Natural killer cell (primary cell): ENCODE data around the gene TCF19. TPM values are rescaled to one million over a fixed set of nuclear protein-coding genes. Genes with fewer than 3 reads are reported as not detected.
"Not testable (repeated sequence)": the region's sequence is repeated elsewhere in the genome, so short reads cannot be mapped to it uniquely, and the experiment has no call there.

Source experiments
- ATAC-seq, 3 donors: fragments of 150-1000 bp in 2 of 3; fragments of 200-7000 bp in 1 of 3; cut with Tn5 transposase; 1 replicate in 1 of 3; 2 replicates in 2 of 3; pipeline ENCODE4 v1.10.0; 2021; ENCODE audit warnings: mild to moderate bottlenecking in 2 of 3, moderate library complexity in 2 of 3
- DNase-seq, 2 donors: peaks; one replicate each; pipeline versions ENCODE4 v3.0.0 to v3.0.0-alpha.2; 2013 to 2021; ENCODE audit warnings: mixed read lengths in 1 of 2
- H3K27ac ChIP-seq: one replicate; pipeline ENCODE4 v1.5.1; 2013; ENCODE audit warnings: mild to moderate bottlenecking, low read length
- H3K27me3 ChIP-seq: one replicate; pipeline ENCODE4 v1.6.1; 2013; ENCODE audit warnings: low read length; ENCODE audit not compliant: control insufficient read depth, insufficient read depth
- H3K36me3 ChIP-seq: one replicate; pipeline ENCODE4 v1.6.1; 2013; ENCODE audit warnings: low read length; ENCODE audit not compliant: control insufficient read depth, insufficient read depth
- H3K4me1 ChIP-seq: one replicate; pipeline ENCODE4 v1.6.1; 2013; ENCODE audit warnings: low read length; ENCODE audit not compliant: control insufficient read depth, insufficient read depth
- H3K4me3 ChIP-seq: one replicate; pipeline ENCODE4 v1.5.1; 2013; ENCODE audit warnings: low read length
- H3K9me3 ChIP-seq: one replicate; pipeline ENCODE4 v1.6.1; 2013; ENCODE audit warnings: low read length; ENCODE audit not compliant: control insufficient read depth, insufficient read depth
- H3K27ac Mint-ChIP-seq, 2 donors: one replicate each; pipeline ENCODE4 v1.8.0; 2022; ENCODE audit warnings: mild to moderate bottlenecking in 2 of 2, mixed read lengths in 2 of 2, moderate library complexity in 1 of 2
- H3K27me3 Mint-ChIP-seq, 2 donors: one replicate each; pipeline ENCODE4 v1.8.0; 2022; ENCODE audit warnings: low read depth in 2 of 2, mixed read lengths in 2 of 2
- H3K36me3 Mint-ChIP-seq: one replicate; pipeline ENCODE4 v1.8.0; 2022; ENCODE audit warnings: mixed read lengths
- H3K4me1 Mint-ChIP-seq, 2 donors: one replicate each; pipeline ENCODE4 v1.8.0; 2022; ENCODE audit warnings: mixed read lengths in 2 of 2
- H3K4me3 Mint-ChIP-seq: one replicate; pipeline ENCODE4 v1.8.0; 2022; ENCODE audit warnings: mild to moderate bottlenecking, moderate library complexity, mixed read lengths
- H3K9me3 Mint-ChIP-seq, 2 donors: one replicate each; pipeline ENCODE4 v1.8.0; 2022; ENCODE audit warnings: mixed read lengths in 2 of 2
- CTCF ChIP-seq: fragments of 200-600 bp; IDR thresholded peaks from one replicate; pipeline ENCODE4 v1.8.0; 2022; ENCODE audit warnings: antibody characterized with exemption
- WGBS: methylation state at CpG from one replicate; pipeline ENCODE4 v1.1.7; 2013; ENCODE audit warnings: missing lambda C conversion rate; ENCODE audit not compliant: insufficient coverage; 5-methylcytosine and 5-hydroxymethylcytosine counted together
- intact Hi-C: fragments of 100-400 bp; cut with micrococcal nuclease; formaldehyde crosslinking; loops from one replicate; pipeline ENCODE4 v1.14.2; 2022
- total RNA-seq, 4 donors: library from RNA; stranded (reverse); fragments of 120-200 nt in 1 of 4; gene quantifications; one replicate each; pipeline versions ENCODE4 v1.2.3 to v1.2.4, GENCODE V29; 2013 to 2022

TCF19 gene
- total RNA-seq, 3 donors from 2014 or later (not counting 1 experiment from before 2014, with no cell fraction given) = 7.2 to 12.0 (median 9.2) TPM

GRCh38 chr6:31193206-31193605 is 34.8 kb downstream of the TCF19 start:
- H3K4me3 ChIP-seq = no peak overlapping the region

GRCh38 chr6:31194061-31194834 is 35.9 kb downstream of the TCF19 start:
- ATAC-seq (no peak), DNase-seq (no peak)
- peaks cover 28 to 36% of the 10 kb centered on the region in 2 donors for H3K4me1 Mint-ChIP-seq
- no peak overlapping the region for H3K4me3 ChIP-seq
- WGBS = 88% methylated on average over 5 of the region's 6 CpGs
- H3K27me3 Mint-ChIP-seq = no peaks in the 10 kb centered on the region
- H3K27ac ChIP-seq = no peak overlapping the region
- H3K27me3 ChIP-seq = no peaks in the 10 kb centered on the region
- TF ChIP-seq CTCF = no peak
- H3K27ac Mint-ChIP-seq = peak overlapping the region; percentile 59 to 63
- intact Hi-C loops = no loop called here
- peaks cover 0 to 3% of the 10 kb centered on the region in 2 donors for H3K9me3 Mint-ChIP-seq
- peaks cover 4% of the 10 kb centered on the region for H3K36me3 ChIP-seq
- no peak overlapping the region for H3K4me3 Mint-ChIP-seq
- peaks cover 30% of the 10 kb centered on the region for H3K4me1 ChIP-seq
- H3K9me3 ChIP-seq = no peaks in the 10 kb centered on the region
- H3K36me3 Mint-ChIP-seq = no peaks in the 10 kb centered on the region

More at GRCh38 chr6:31193206-31193605, 34.8 kb downstream of the TCF19 start:
- Histone ChIP-seq H3K36me3 (peaks cover 4% of the 10 kb centered on the region), H3K27me3 (no peaks in the 10 kb centered on the region), H3K27ac (no peak overlapping the region), H3K9me3 (no peaks in the 10 kb centered on the region), H3K4me1 (peaks cover 20% of the 10 kb centered on the region)
- TF ChIP-seq CTCF = no peak
- Mint-ChIP-seq H3K27ac (no peak overlapping the region), H3K9me3 (peaks cover 0 to 3% of the 10 kb centered on the region in 2 donors), H3K4me1 (peaks cover 21 to 29% of the 10 kb centered on the region in 2 donors), H3K36me3 (no peaks in the 10 kb centered on the region), H3K4me3 (no peak overlapping the region), H3K27me3 (no peaks in the 10 kb centered on the region)
- ATAC-seq = no peak
- 88% methylated on average over 8 of the region's 8 CpGs for WGBS
- intact Hi-C loops = no loop called here
- DNase-seq = no peak

GRCh38 chr6:31195308-31195979 is 37.1 kb downstream of the TCF19 start:
- H3K9me3 ChIP-seq, H3K27me3 Mint-ChIP-seq, H3K4me3 Mint-ChIP-seq, H3K4me3 ChIP-seq, DNase-seq, ATAC-seq, H3K27ac ChIP-seq, H3K36me3 ChIP-seq, H3K9me3 Mint-ChIP-seq, H3K27ac Mint-ChIP-seq, H3K36me3 Mint-ChIP-seq, H3K27me3 ChIP-seq: not testable (repeated sequence)
- intact Hi-C loops = loop anchor here (1.0 kb wide), 1 partner anchor 26 kb away; no protein-coding TSS in a partner anchor
- H3K4me1 ChIP-seq = peaks cover 41% of the 10 kb centered on the region
- 98% methylated on average over 41 of the region's 41 CpGs for WGBS
- peaks cover 37 to 47% of the 10 kb centered on the region in 2 donors for H3K4me1 Mint-ChIP-seq

- Mint-ChIP-seq H3K27ac (peak overlapping the region; percentile 93 to 94), H3K4me3 (peak overlapping the region; percentile 94), H3K4me1 (peaks cover 41 to 53% of the 10 kb centered on the region in 2 donors)
- Histone ChIP-seq H3K27ac (peak overlapping the region; percentile 100), H3K4me1 (peaks cover 44% of the 10 kb centered on the region), H3K4me3 (peak overlapping the region; percentile 100)
- not testable (repeated sequence) for H3K36me3 ChIP-seq, H3K9me3 ChIP-seq, H3K27me3 ChIP-seq, H3K36me3 Mint-ChIP-seq, DNase-seq, ATAC-seq, H3K9me3 Mint-ChIP-seq, H3K27me3 Mint-ChIP-seq
- intact Hi-C loops = loop anchor here (1.0 to 2.0 kb wide), 4 partner anchors 38 to 171 kb away; partner anchors contain the start of genes HLA-B, HLA-C and TCF19
- WGBS = 80% methylated on average over 24 of the region's 25 CpGs
Observed at GRCh38 chr6:31196251-31197022, 38.0 kb downstream of the TCF19 start.
